Osteocyte (in vitro differentiated cells): Measurements from ENCODE around the gene PDZRN3. TPM values are rescaled to one million over a fixed set of nuclear protein-coding genes. Genes with fewer than 3 reads are reported as not detected.

Source experiments
- DNase-seq: peaks from one replicate; pipeline ENCODE4 v3.0.0; 2021; ENCODE audit warnings: mixed read lengths; ENCODE audit not compliant: unreplicated experiment; ENCODE audit errors: extremely low spot score
- H3K27ac Mint-ChIP-seq: one replicate; pipeline ENCODE4 v1.8.0; 2021; ENCODE audit warnings: mild to moderate bottlenecking, mixed read lengths; ENCODE audit not compliant: unreplicated experiment
- H3K27me3 Mint-ChIP-seq: one replicate; pipeline ENCODE4 v1.8.0; 2021; ENCODE audit warnings: mixed read lengths; ENCODE audit not compliant: unreplicated experiment
- H3K36me3 Mint-ChIP-seq: one replicate; pipeline ENCODE4 v1.8.0; 2021; ENCODE audit warnings: mixed read lengths; ENCODE audit not compliant: unreplicated experiment
- H3K4me1 Mint-ChIP-seq: one replicate; pipeline ENCODE4 v1.8.0; 2021; ENCODE audit warnings: mixed read lengths; ENCODE audit not compliant: unreplicated experiment
- H3K4me3 Mint-ChIP-seq: one replicate; pipeline ENCODE4 v1.8.0; 2021; ENCODE audit warnings: mild to moderate bottlenecking, moderate library complexity, mixed read lengths; ENCODE audit not compliant: unreplicated experiment
- H3K9me3 Mint-ChIP-seq: one replicate; pipeline ENCODE4 v1.8.0; 2021; ENCODE audit warnings: mixed read lengths; ENCODE audit not compliant: unreplicated experiment
- CTCF ChIP-seq: fragments of 200-600 bp; sonication (generic); IDR thresholded peaks from 2 replicates; pipeline ENCODE4 v1.5.0; 2021; ENCODE audit warnings: antibody characterized with exemption, mild to moderate bottlenecking, moderate library complexity
- total RNA-seq: library from RNA; stranded (reverse); gene quantifications from 2 replicates; pipeline ENCODE4 v1.2.1, GENCODE V29; 2021

The PDZRN3 gene
- total RNA-seq, 1 donor from 2014 or later = 34.1 TPM

- H3K4me1 Mint-ChIP-seq = peaks cover 40% of the 10 kb centered on the region
Observed at GRCh38 chr3:73610493-73610892, 14.2 kb downstream of the PDZRN3 start.

GRCh38 chr3:73609655-73610054, 15.1 kb downstream of the PDZRN3 start:
- H3K4me3 Mint-ChIP-seq = no peak overlapping the region
- peaks cover 20% of the 10 kb centered on the region for H3K36me3 Mint-ChIP-seq
- peaks cover 39% of the 10 kb centered on the region for H3K4me1 Mint-ChIP-seq
- no peaks in the 10 kb centered on the region for H3K9me3 Mint-ChIP-seq
- H3K27ac Mint-ChIP-seq = no peak overlapping the region
- DNase-seq = no peak
- TF ChIP-seq CTCF = no peak
- no peaks in the 10 kb centered on the region for H3K27me3 Mint-ChIP-seq

More at GRCh38 chr3:73610493-73610892, 14.2 kb downstream of the PDZRN3 start:
- TF ChIP-seq CTCF = no peak
- DNase-seq = no peak
- no peak overlapping the region for H3K4me3 Mint-ChIP-seq
- H3K27ac Mint-ChIP-seq = no peak overlapping the region
- H3K36me3 Mint-ChIP-seq = peaks cover 20% of the 10 kb centered on the region
- H3K9me3 Mint-ChIP-seq = no peaks in the 10 kb centered on the region
- H3K27me3 Mint-ChIP-seq = no peaks in the 10 kb centered on the region

- H3K27ac Mint-ChIP-seq = no peak overlapping the region
- no peaks in the 10 kb centered on the region for H3K9me3 Mint-ChIP-seq
- peaks cover 35% of the 10 kb centered on the region for H3K4me1 Mint-ChIP-seq
- DNase-seq = no peak
- peaks cover 20% of the 10 kb centered on the region for H3K36me3 Mint-ChIP-seq
- no peak overlapping the region for H3K4me3 Mint-ChIP-seq
- no peaks in the 10 kb centered on the region for H3K27me3 Mint-ChIP-seq
- no peak for TF ChIP-seq CTCF
Observed at GRCh38 chr3:73609315-73609641, 15.5 kb downstream of the PDZRN3 start.

- Mint-ChIP-seq H3K4me1 (peaks cover 33% of the 10 kb centered on the region), H3K9me3 (no peaks in the 10 kb centered on the region), H3K4me3 (no peak overlapping the region), H3K36me3 (peaks cover 20% of the 10 kb centered on the region), H3K27ac (no peak overlapping the region), H3K27me3 (no peaks in the 10 kb centered on the region)
- no peak for TF ChIP-seq CTCF
- no peak for DNase-seq
Observed at GRCh38 chr3:73608456-73609314, 16.1 kb downstream of the PDZRN3 start.

- TF ChIP-seq CTCF = no peak
- Mint-ChIP-seq H3K36me3 (peaks cover 15% of the 10 kb centered on the region), H3K27me3 (no peaks in the 10 kb centered on the region), H3K9me3 (no peaks in the 10 kb centered on the region), H3K4me3 (no peak overlapping the region), H3K27ac (no peak overlapping the region), H3K4me1 (peaks cover 32% of the 10 kb centered on the region)
- no peak for DNase-seq
Observed at GRCh38 chr3:73605861-73606260, 18.9 kb downstream of the PDZRN3 start.
